ENCODE data around the gene PSMG2. TPM values are rescaled to one million over a fixed set of nuclear protein-coding genes. Genes with fewer than 3 reads are reported as not detected.
"Not testable (repeated sequence)": the region's sequence is repeated elsewhere in the genome, so short reads cannot be mapped to it uniquely, and the experiment has no call there.

PSMG2 gene
- total RNA-seq, 1 donor from 2014 or later, result 102 TPM

DNA sequence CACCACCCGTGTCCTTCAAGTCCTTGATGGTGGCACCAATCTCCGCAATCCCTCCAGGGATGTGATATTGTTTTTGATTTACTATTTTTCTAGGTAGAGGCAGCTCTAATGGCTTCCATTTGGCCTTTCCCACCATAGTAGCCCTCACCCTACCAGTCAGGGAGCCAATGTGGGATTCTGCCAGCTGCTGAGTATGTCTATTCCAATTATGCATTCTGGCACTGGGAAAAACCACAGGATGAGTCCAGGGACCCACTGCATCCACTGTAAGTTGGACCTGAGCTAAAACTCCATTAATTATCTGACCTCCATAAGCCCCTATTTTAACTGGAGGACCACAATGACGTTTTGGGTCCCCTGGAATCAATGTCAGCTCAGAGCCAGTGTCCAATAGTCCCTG, 55.7 kb downstream of the PSMG2 start:
- intact Hi-C loops (cut with micrococcal nuclease), result not testable (repeated sequence)

- intact Hi-C loops (cut with micrococcal nuclease), result no loop called here
These were observed 62.3 kb downstream of the PSMG2 start for GRCh38 chr18:12765126-12765525.

GRCh38 chr18:12765586-12765985, 62.7 kb downstream of the PSMG2 start:
- intact Hi-C loops (cut with micrococcal nuclease), result no loop called here

- intact Hi-C loops (cut with micrococcal nuclease), result no loop called here
These were observed 64.2 kb downstream of the PSMG2 start for GRCh38 chr18:12766986-12767433.

DNA sequence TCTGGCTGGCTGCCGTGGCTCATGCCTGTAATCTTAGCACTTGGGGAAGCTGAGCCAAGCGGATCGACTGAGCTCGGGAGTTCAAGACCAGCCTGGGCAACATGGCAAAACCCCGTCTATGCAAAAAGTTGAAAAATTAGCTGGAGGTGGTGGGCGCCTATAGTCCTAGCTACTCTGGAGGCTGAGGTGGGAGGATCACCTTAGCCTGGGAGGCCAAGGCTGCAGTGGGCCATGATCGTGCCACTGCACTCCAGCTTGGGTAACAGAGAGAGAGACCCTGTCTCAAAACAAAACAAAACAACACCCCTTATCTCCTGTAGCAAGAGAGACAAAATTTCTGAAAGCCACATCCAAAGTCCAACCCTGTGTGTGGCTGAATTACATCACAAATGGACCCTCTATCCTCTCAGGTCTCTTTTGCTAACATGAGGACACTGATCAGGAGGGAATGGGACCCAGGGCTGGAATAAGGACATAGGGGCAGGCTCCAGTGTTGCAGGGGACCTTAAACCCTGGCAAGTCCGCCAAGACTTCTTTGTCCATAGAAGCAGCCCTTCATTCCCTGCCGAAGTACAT, 64.8 kb downstream of the PSMG2 start:
- intact Hi-C loops (cut with micrococcal nuclease), result no loop called here

DNA sequence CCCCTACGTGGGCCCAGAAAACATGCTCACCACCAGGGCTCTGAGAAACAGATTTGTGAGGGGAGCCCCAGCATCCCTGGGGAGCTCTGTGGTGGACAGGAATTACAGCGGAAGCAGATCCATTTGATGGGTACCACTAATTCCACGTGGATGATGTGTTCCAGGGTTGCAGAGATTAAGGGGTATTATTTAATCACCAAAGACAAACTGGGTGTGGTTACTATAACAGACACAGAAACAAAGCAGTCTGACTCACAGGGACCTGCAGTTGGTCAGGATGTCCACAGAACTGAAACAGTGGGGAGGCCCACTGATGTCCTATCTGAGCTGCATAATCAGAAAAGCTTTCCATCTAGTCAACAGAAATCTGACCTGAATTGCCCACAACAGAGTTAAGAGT, 65.8 kb downstream of the PSMG2 start:
- intact Hi-C loops (cut with micrococcal nuclease), result no loop called here

GRCh38 chr18:12769136-12769535, 66.3 kb downstream of the PSMG2 start:
- intact Hi-C loops (cut with micrococcal nuclease), result no loop called here

DNA sequence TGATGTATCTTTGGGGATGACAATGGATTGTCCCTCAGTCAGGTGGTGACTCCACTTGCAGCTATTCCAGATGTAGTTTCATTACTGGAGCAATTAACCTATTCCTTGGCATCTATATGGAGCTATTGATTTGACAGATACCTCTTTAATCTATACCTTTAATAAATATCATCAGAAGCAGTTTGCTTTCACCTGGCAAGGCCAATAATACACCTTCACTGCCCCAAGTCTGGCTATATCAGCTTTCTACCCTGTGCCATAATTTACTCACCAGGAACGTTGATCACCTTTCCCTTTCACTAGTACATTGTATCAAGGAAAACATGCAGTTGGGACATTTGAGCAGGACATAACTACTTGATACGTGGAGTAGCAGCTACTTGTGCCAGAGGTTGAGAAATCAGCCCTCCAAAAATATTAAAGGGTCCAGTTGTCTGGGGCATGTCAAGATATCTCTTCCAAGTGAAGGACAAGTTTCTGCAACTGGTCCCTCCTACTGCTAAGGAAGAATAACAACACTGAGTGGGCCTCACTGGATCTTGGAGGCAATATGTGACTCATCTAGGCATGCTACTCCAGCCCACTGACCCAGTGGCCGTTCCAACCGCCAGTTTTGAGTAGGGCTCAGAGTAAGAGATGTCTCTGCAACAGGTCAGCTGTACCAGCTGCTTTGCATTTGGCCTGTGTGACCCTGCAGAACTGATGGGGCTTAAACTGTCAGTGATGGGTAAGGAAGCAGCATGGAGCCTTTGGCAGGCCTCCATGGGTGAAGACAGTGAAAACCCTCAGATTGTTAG, 67.0 kb downstream of the PSMG2 start:
- intact Hi-C loops (cut with micrococcal nuclease), result no loop called here

- intact Hi-C loops (cut with micrococcal nuclease), result no loop called here
These were observed 67.8 kb downstream of the PSMG2 start for GRCh38 chr18:12770469-12771219.

- intact Hi-C loops (cut with micrococcal nuclease), result no loop called here
These were observed 69.3 kb downstream of the PSMG2 start for GRCh38 chr18:12772111-12772510.

DNA sequence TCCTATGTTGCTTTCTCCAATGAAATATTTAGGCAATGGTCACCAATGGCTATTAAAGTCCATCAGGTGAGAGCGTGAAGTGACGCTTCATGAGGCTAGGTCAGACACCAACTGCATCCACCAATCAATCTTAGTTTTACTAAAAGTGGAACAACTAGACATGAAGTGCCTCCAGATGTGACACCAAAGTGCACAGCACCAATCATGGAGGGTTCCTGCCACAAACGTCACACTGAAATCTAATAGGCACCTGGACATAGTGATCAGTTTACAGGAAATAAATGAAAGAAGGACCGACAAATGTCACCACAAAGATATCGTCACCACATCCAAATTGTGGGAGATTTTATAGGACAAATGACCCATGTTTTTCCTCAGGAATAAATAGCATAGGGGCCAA, 70.5 kb downstream of the PSMG2 start:
- intact Hi-C loops (cut with micrococcal nuclease), result no loop called here

- intact Hi-C loops (cut with micrococcal nuclease), result loop anchor here (1.0 kb wide), 1 partner anchor 108 kb away; no protein-coding TSS in a partner anchor
These were observed 72.1 kb downstream of the PSMG2 start for GRCh38 chr18:12774982-12775381.

Other genes starting within 250 kb of the PSMG2 start
- gene SPIRE1, start 44.9 kb upstream of the PSMG2 start, total RNA-seq, result 6.5 and 7.8 TPM in 2 replicates
- gene CEP76, start 319 bp upstream of the PSMG2 start, total RNA-seq, result 13.9 and 14.5 TPM in 2 replicates
- gene PTPN2, start 181.2 kb downstream of the PSMG2 start, total RNA-seq, result 53.2 and 59.9 TPM in 2 replicates
- 68.9 and 69.3 TPM in 2 replicates for gene SEH1L, start 245.0 kb downstream of the PSMG2 start, total RNA-seq